HG03039 (cell line): ENCODE measurements around the gene CALD1.

Experiments
- ATAC-seq: cut with Tn5 transposase; IDR thresholded peaks from one replicate; pipeline ENCODE4 v1.9.1; 2021; ENCODE audit warnings: mild to moderate bottlenecking, moderate library complexity; ENCODE audit not compliant: unreplicated experiment

Gene CALD1

DNA sequence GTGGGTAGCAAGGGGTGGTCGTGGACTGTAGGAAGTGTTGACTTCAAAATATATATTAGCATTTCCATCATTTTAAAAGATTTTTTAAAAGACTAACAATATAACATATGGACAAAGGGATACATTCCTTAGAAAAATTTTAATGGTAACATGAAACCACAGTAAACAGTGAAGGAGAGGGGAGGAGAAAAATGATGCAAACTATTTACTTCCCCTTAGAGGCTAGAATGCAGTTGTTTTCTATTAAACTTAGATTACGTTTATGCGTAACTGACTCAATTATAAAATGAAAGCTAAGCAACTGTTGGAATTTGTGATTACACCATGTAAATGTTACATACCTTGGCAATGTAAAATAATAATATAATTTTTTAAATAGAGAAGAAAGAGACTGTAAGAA, 41.3 kb downstream of the CALD1 start:
- ATAC-seq = no peak

DNA sequence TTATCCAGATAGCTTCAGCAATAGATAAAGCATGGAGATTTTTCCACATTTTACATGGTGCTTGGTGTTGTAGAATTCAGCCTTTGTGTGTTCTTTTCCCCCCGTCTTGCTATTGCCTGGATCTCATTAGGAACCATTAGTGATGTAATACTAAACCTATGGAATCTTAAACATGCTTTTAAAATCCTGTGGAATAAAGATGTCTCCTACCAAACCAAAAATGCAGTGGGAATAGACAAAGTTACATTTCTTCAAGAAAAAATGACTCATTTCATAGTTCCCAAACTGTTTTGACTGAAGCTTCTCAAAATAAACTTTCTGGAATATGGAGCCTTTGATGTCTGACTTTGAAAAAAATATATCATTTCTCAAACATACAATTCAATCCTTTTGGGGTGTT, 44.0 kb downstream of the CALD1 start:
- ATAC-seq = no peak

DNA sequence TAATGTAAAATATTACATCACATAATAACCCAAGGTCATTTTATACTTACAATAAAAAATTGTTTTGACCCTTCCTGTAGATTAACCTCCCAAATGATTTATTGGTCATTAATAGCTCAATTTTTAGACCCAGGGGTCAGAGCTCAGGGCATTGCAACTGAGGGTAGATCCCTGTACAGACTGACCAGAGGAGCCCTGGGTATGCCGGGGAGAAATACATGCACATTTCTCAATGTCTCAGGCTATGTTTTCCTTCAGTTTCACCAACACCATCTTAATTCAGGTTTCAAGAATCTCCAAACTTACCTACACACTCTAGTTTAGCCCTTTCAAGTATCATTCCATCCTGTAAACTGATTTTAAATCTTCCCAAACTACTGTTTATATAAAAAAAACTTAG, 46.2 kb downstream of the CALD1 start:
- no peak for ATAC-seq

DNA sequence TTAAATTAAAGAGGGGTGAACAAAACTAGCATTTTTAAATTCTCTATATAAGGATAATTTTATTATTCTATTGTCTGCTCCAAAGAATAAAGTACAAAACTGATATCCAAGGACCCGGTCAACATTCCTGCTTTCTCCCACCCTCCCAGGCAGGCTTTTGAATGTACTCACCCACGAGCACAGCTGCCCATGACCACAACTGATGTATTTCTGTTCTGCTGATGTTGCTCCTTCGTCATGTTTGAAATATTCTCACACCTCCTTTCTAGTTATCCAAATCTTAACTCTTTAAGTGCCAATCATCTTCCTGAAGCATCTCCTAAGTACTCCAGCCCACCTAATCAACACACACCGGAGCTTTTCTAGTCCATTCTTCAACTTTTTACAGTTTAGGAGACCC, 46.7 kb downstream of the CALD1 start:
- no peak for ATAC-seq

DNA sequence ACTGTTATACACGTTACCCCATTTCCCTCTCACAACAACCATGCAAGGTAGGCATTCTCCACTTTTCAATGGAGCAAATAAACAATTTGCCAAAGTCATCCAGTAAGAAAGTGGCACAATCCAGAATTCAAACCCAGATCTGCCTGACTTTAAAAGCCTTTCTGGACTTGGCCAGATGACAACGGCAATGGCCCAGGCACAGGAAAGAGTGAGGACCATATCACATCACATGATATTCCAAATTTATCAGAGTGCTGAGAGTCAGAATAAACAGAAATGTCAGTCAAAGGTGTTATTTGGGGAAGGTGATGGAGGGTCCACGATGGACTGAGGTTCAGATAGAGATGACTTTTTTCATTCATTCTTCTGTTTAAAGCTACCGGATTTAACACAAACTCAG, 48.0 kb downstream of the CALD1 start:
- no peak for ATAC-seq

DNA sequence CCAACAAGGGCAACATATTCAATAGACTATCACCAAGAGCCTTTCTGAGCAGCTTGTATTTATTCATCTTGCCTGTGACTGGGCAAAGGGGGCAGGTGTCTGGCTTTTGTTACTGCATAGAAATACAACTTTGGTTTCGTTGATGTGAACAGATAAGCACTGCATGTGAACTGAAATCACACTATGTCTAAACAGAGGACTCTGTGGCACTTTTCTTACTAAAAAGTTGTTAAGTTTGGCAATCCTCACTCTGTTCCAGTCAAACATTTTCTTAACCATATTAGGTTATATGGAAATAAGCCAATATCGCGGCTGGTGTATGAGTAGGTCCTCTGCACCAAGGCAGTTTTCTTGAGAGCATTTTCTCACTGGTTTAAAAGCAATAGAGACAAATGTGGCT, 48.5 kb downstream of the CALD1 start:
- no peak for ATAC-seq

DNA sequence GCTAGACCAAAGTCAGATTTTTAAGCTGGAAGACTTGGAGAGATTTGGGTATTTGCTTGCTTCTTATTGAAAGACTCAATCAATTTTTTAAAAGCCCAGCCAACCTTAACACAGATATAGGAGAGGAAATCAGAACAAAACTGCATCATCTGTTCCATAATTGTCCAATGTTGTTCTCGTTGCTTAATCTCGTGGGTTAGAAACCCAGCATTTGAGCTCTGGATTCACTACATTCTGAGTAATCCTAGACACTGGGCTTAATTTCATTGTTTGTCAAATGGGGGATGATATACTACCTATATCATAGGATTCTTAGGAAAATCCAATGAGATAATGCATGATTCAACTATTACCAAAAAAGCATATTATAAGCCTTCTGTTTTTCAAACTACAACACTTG, 48.9 kb downstream of the CALD1 start:
- no peak for ATAC-seq

DNA sequence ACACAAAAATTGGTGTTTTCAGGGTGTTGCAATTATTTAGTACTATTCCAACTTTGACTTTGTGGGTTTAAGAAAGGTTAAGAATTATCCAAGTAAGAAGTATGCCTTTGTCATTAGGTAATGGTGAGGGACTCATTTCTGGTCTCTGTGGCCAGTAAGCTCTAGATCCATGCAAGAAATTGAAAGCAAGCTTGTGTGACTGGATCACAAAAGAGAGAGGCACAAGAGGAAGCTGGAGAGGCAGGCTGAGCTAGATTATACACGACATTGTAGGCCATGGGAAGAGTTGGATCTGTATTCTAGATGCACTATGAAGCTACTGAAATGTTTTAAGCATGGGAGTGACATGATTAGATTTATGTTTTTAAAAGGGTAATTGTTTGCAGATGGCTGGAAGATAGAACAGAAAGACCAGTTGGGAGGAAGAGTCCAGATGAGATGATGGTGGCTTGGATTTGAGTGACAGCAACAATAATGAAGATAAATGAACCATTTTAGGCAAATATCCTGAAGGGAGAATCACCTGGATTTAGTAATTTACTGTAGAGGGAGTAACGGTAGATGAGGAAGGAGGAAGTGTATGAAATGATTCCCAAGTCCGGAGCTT, 50.0 kb downstream of the CALD1 start:
- ATAC-seq = no peak

DNA sequence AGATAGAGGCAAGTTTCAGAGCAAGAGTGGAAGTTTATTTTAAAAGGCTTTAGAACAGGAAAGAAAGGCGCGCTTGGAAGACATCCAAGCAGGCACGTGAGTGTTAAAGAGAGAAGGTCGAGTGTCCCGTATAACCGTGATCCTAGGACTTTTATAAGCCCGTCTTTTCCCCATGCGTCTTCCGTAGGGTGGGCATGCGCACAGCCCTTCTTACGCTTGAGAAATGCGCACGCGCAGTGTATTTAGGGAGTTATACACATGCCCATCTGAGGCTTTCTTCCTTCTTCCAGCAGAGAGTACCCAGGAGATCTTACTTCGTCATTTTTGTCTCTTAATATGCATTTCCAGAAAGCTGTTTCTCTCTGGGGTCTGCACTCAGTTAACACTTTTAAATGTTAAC, 52.4 kb downstream of the CALD1 start:
- ATAC-seq = no peak

DNA sequence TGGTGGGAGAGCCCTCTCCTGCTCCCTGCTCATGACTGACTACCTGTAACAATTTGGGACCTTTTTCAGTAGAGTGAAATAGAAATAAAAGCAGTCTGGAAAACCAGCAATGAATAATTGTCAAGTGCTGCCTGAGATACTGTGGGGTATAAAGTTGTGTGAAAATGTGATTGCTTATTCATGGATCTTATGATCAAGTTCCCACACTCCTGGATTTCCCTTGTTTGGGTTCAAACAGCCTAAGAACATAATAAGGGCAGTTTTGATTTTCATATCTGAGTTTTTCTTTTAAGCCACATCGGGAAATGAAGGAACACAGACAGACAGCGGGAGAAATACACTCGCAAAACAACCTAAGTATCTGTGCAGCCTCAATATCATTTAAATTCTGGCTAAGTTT, 52.9 kb downstream of the CALD1 start:
- ATAC-seq = no peak

DNA sequence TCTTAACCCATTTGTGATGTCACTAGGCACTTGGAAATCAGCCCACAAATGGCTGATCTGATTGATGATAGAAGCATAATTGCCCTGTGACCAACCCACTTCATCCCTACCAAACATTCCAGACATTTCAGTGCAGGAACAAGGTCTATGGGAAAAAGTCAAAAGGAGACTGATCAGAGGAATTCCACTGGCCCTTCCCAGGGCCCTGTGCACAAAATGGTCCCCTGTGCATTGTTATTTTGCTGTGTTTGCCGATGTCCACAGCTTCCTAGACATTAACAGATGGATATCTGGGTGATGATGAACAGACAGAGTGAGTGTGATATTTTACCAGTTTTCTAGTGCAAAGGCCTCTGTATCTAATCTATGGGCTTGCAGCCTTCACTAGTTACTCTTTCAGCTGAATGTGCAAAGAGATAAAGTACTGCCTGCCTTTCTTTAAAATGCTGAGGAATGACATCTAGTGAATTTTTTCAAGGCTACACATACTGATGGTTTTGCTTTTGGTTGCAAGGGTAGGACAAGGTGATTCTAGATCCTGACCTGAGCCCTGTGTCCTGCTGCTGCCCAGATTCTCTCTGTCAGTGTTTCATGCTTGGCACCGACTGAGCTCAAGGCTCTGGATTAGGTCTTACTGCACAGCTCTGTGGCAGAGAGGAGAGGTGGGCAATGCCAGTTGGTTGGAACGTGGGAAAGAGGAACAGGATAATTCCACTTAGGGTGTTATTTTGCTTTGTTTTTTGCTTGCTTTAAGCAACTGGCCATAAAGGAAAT, 55.4 kb downstream of the CALD1 start:
- no peak for ATAC-seq

DNA sequence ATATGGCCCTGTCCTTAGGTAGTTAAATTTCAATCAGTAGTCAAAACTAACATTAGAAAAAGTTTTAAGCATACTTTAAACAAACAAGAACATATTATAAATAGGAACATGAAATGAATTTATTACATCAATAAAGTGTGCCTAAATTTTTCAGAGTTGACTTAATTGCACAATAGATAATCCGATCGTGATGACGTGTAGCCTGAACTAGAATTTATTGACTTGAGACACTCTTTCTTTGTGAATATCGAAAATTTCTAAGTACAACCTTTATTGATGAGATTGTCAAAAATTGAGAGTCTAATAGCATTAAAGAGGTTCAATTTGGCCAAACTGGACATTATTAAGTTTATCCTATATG, 56.0 kb downstream of the CALD1 start:
- ATAC-seq = no peak

DNA sequence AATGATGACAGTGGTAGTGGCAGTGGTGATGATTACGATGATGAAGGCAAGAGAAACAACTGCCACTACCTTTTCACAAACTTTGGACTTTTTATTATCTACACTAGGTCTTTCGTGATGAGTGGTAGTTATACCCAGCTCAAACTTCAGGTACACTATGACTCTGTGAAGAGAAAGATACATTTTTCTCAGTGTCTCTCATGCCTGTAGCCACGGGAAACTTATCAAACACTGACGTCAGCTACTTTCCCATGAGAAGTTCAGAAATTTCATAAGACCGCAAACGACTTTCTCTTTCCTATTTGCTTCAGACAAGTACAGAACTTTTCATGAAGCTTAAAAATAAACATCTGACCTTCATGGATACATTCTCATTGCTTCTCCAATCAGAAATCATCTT, 57.0 kb downstream of the CALD1 start:
- ATAC-seq = no peak

DNA sequence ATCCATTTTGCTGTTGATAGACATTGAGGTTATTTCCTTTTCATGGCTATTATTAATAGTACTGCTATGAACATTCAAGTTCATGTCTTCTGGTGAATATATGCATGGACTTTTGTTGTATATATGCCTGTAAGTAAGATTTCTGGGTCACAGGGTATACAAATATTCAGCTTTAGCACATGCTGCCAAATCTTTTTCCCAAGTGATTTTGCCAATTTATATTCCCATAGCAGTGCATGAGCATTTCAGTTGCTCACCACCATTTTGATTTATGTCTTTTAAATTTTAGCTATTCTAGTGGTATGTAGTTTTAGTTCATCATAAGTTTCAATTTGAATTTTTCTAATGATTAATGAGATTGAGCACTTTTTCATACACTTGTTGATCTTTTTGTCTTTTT, 59.9 kb downstream of the CALD1 start:
- ATAC-seq = no peak

DNA sequence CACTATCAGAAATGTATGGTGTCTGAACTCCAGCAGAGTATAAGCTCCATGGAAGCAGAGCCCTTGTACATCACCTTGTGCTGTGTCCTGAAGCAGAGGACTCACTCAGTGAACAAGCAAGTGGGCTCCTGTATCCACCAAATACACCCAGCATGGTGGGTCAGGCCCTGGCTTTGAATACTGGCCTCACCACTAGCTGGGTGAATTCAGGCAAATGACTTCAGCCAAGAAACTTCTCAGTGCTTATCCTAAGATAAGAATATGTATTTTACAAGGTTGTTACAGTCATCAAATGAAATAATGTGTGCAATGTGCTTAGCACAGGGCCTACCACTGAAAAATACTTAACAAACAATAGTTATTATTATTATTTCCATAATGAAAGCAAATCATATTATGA, 62.6 kb downstream of the CALD1 start:
- ATAC-seq = no peak

DNA sequence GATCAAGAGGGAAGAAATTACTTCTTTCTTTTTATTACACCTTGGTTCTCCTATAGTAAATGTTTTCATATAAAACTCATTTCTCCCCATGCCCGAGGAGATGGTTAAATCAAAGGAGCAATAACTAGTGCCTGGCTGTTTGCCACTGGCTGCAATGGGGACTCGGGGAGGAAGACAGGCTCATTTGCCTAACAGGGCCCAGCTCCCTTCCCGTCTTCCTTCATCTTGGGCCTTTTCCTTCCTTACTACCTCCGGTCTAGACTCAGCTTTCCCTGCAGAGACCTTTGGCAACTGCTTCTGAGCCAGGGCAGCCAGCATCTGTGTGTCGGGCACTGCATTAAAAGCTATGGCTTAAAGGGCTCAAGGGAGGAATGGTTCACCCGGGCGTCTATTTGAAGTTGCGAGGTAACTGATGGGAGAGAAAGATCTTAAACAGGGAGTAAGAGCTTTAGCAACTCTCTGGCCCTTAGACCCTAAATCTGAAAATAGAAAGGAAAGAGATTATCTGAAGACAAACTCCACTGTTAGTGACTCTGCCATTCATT, 63.5 kb downstream of the CALD1 start:
- ATAC-seq = no peak

DNA sequence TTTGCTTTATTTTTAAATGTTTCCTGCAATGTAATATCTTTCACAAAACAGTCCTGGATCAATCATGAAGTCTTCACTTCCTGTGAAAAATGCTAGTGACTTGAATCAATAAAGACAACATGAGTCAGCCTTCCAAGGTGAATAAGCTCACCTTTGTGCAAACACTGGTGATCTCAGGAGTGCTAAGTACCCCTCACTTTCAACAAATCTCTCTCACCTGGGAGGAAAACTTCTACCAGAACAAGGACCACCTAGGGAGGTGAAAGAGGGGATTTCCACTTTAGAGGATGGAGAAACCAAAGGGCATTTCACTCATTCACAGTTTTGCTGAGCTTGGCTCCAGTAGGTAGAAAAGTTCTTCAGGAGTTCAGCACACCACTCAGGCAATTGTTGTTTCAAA, 64.8 kb downstream of the CALD1 start:
- ATAC-seq = no peak

DNA sequence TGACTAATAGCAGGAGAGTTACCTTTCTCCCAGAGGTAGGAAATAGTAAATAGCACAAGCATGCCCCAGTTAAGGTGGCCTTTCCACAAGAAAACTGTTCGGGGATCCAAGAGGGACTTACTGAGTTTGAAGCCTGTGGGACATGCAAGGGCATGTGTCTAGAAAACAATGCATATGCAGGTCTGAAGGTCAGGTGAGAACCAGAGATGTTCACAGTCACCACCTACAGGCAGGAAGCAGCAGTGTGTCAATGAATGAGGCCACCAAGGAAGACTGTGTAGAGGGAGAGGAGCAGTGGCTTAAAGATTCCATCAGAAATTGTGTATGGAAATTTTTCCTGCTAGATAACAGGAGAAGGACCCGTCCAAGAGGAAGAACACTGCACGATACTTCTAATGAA, 66.0 kb downstream of the CALD1 start:
- ATAC-seq = no peak

DNA sequence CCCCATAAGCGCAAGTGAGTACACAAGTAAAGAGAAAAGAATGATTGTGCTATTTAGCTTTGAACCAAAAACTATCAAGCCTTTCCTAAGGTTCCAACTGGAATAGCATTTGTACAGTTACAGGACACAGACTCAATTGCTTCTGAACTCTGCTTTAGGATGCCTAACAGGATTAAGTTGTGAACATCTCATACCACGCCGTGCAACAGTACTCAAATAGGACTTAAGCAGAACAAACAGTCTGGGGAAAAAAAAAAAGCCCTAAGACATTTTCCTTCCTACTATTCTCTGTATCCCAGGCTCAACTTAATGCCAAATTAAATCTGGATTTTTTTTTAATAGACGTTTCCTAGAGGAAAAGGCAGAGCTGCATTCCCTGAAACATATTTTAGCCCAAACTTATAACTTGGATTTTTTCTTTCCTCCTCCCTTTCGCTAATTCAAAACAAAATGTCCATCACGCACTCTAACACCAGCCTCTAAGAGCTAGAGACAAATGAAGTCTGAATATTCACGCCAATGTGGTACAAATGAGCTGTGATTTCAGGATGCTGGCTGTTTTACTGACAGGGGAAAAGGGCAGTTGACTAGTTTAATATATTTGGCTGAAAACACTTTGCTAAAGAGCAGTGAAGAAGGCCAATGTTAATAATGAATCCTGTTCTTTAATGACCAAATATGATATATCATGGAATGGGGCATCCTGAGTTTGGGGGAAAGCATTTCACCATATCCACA, 68.6 kb downstream of the CALD1 start:
- no peak for ATAC-seq

DNA sequence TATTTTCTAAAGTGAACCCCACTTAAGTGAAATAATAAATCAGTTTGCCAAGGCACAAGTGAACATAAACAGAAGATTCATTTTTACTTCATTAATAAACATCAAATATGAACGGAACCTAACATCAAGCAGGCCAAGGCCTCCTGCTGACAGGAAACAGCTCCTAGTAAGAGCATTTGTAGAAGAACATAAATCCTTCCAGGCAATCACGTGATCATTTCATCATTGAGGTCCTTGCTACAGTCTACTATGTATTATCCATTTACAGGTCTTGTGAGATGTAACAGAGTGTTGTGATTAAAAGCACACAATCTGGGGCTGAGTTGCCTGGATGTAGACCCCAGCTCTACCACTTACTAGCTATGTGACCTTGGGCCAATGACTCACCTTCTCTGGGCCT, 70.6 kb downstream of the CALD1 start:
- no peak for ATAC-seq

DNA sequence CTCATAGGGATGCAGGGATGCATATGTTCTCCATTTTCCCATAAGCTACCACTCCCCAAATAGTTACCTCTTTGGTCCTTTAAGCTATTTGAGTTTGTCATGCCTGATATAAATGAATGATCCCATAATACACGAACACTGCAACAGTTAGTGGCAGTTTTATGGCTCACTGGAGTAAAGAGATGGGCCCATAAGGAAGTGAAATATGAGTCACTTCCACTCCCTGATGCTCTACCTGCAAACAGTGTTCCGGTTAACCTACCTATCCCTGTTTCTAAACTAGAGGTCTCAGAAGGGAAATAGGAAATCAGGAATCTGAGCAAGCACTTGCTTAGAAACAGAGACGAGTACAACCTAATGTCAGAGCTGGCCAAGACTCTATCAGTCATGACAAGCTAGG, 71.7 kb downstream of the CALD1 start:
- no peak for ATAC-seq

DNA sequence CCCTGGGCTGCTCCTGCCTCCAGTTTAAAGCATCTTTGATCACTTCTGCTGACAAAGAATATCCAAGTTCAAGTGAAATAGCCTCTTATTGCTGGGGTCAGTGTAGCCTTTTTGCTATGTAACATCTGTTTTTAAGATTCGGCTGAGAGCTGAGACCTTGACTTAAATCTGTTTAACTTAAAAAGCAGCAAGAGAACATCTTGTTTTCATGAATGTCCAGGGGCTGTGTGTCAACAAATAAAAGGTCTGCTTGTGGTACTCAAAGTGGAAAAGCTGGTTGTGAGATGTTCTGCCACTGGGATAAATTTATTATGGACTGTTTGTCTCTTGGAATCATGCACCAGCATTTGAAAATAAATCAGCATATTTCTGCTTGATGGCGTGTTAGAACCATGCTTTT, 73.2 kb downstream of the CALD1 start:
- no peak for ATAC-seq
